HG03064 (cell line): Measurements from ENCODE around the gene ADGRB2.
A peak's percentile ranks its signal among the peaks of the same experiment; 100 is the strongest.

Source experiments
- ATAC-seq: cut with Tn5 transposase; IDR thresholded peaks from one replicate; pipeline ENCODE4 v1.9.1; 2021; ENCODE audit warnings: low read depth; ENCODE audit not compliant: unreplicated experiment

ADGRB2 gene

GRCh38 chr1:31795096-31795675 is 31.0 kb upstream of the ADGRB2 start:
- no peak for ATAC-seq

GRCh38 chr1:31793586-31794285 is 29.6 kb upstream of the ADGRB2 start:
- ATAC-seq, result no peak

GRCh38 chr1:31793086-31793485 is 28.9 kb upstream of the ADGRB2 start:
- no peak for ATAC-seq

- ATAC-seq, result no peak
Observed at GRCh38 chr1:31792541-31792940, 28.4 kb upstream of the ADGRB2 start.

GRCh38 chr1:31792116-31792515 is 28.0 kb upstream of the ADGRB2 start:
- no peak for ATAC-seq

- ATAC-seq, result no peak
Observed at GRCh38 chr1:31791131-31791858, 27.2 kb upstream of the ADGRB2 start.

- ATAC-seq, result no peak
Observed at GRCh38 chr1:31790641-31791091, 26.5 kb upstream of the ADGRB2 start.

GRCh38 chr1:31790140-31790539 is 26.0 kb upstream of the ADGRB2 start:
- ATAC-seq, result no peak

GRCh38 chr1:31789259-31790065 is 25.3 kb upstream of the ADGRB2 start:
- peak; percentile 53 for ATAC-seq

GRCh38 chr1:31788825-31789256 is 24.7 kb upstream of the ADGRB2 start:
- ATAC-seq, result peak; percentile 17

GRCh38 chr1:31788138-31788824 is 24.1 kb upstream of the ADGRB2 start:
- ATAC-seq, result peak; percentile 55

- no peak for ATAC-seq
Observed at GRCh38 chr1:31787786-31788137, 23.6 kb upstream of the ADGRB2 start.

GRCh38 chr1:31787261-31787660 is 23.1 kb upstream of the ADGRB2 start:
- no peak for ATAC-seq

GRCh38 chr1:31786366-31787060 is 22.4 kb upstream of the ADGRB2 start:
- no peak for ATAC-seq

GRCh38 chr1:31785947-31786290 is 21.8 kb upstream of the ADGRB2 start:
- no peak for ATAC-seq

GRCh38 chr1:31785020-31785946 is 21.1 kb upstream of the ADGRB2 start:
- no peak for ATAC-seq

GRCh38 chr1:31784356-31785019 is 20.3 kb upstream of the ADGRB2 start:
- no peak for ATAC-seq

- ATAC-seq, result no peak
Observed at GRCh38 chr1:31783846-31784245, 19.7 kb upstream of the ADGRB2 start.
